Peyer's patch (tissue), 4 donors: ENCODE results near the gene GMPPA. TPM values are rescaled to one million over a fixed set of nuclear protein-coding genes. Genes with fewer than 3 reads are reported as not detected.

Experiments
- DNase-seq, 3 donors: peaks; one replicate each; pipeline ENCODE4 v3.0.0-alpha.2; 2017 to 2019
- H3K27ac ChIP-seq, 4 donors: fragments of 200-600 bp; sonication (generic); one replicate each; pipeline ENCODE4 v1.5.1; 2016 to 2019
- H3K27me3 ChIP-seq, 2 donors: fragments of 200-600 bp; sonication (generic); one replicate each; pipeline ENCODE4 v1.5.1; 2019
- H3K36me3 ChIP-seq, 3 donors: fragments of 200-600 bp; sonication (generic); one replicate each; pipeline ENCODE4 v1.5.1; 2016 to 2019
- H3K4me1 ChIP-seq, 4 donors: fragments of 200-600 bp; sonication (generic); one replicate each; pipeline ENCODE4 v1.5.1; 2016 to 2019
- H3K4me3 ChIP-seq, 4 donors: fragments of 200-600 bp; sonication (generic); 1 replicate in 3 of 4; 2 replicates in 1 of 4; pipeline ENCODE4 v1.5.1; 2016 to 2019; ENCODE audit warnings: mild to moderate bottlenecking in 1 of 4
- H3K9me3 ChIP-seq, 4 donors: fragments of 200-600 bp; sonication (generic); one replicate each; pipeline ENCODE4 v1.5.1; 2016 to 2019; ENCODE audit warnings: mild to moderate bottlenecking in 1 of 4
- CTCF ChIP-seq, 6 experiments: fragments of 450-650 bp in 4 of 6; fragments of 200-600 bp in 2 of 6; sonication (generic) in 1 of 6; IDR thresholded peaks; one replicate each; pipeline ENCODE4 v1.5.1; 2017 to 2019; ENCODE audit warnings: antibody characterized with exemption in 6 of 6, mild to moderate bottlenecking in 3 of 6, moderate library complexity in 1 of 6
- POLR2A ChIP-seq, 2 donors: fragments of 450-650 bp; IDR thresholded peaks; one replicate each; pipeline ENCODE4 v1.5.1; 2017; ENCODE audit warnings: antibody characterized with exemption in 2 of 2, mild to moderate bottlenecking in 2 of 2, moderate library complexity in 2 of 2
- total RNA-seq, 4 donors: library from RNA; depleted of rRNA; stranded (reverse); fragments of >200 nt; gene quantifications; one replicate each; pipeline ENCODE4 v1.1.0, GENCODE V29; 2016

GMPPA gene
- total RNA-seq, 4 donors from 2014 or later, result 35.0 to 69.6 (median 38.9) TPM

- Histone ChIP-seq H3K9me3 (no peaks in the 10 kb centered on the region), H3K27ac (peak overlapping the region; percentile 76 to 99 (median 94)), H3K4me1 (peaks cover 0 to 26% (median 11%) of the 10 kb centered on the region in 4 donors), H3K27me3 (peaks cover 0 to 5% of the 10 kb centered on the region in 2 donors), H3K4me3 (peak overlapping the region; percentile 67 to 76 (median 68)), H3K36me3 (peaks cover 0 to 13% (median 0%) of the 10 kb centered on the region in 3 donors)
- no peak for TF ChIP-seq CTCF (IDR thresholded peaks at IDR 0.05)
- TF ChIP-seq POLR2A (IDR thresholded peaks at IDR 0.05), result no peak
- DNase-seq, result no peak
Measured at GRCh38 chr2:219499058-219499307, 292 bp downstream of the GMPPA start.

- H3K27ac ChIP-seq, result no peak overlapping the region
- H3K27me3 ChIP-seq, result peaks cover 0 to 5% of the 10 kb centered on the region in 2 donors
- no peak for DNase-seq
- peaks cover 0 to 26% (median 11%) of the 10 kb centered on the region in 4 donors for H3K4me1 ChIP-seq
- H3K4me3 ChIP-seq, result peak overlapping the region in 3 of 4 donors; percentile 68 to 76 (median 69)
- peaks cover 0 to 19% (median 0%) of the 10 kb centered on the region in 3 donors for H3K36me3 ChIP-seq
- no peak for TF ChIP-seq CTCF (IDR thresholded peaks at IDR 0.05)
- TF ChIP-seq POLR2A (IDR thresholded peaks at IDR 0.05), result no peak
- no peaks in the 10 kb centered on the region for H3K9me3 ChIP-seq
Measured at GRCh38 chr2:219499555-219499954, 864 bp downstream of the GMPPA start.

- peaks cover 0 to 26% (median 11%) of the 10 kb centered on the region in 4 donors for H3K4me1 ChIP-seq
Measured at GRCh38 chr2:219500135-219500534, 1.4 kb downstream of the GMPPA start.

GRCh38 chr2:219501849-219502248 lies 3.2 kb downstream of the GMPPA start:
- H3K27me3 ChIP-seq, result peaks cover 0 to 3% of the 10 kb centered on the region in 2 donors
- H3K27ac ChIP-seq, result no peak overlapping the region
- no peak for DNase-seq
- H3K4me1 ChIP-seq, result peaks cover 0 to 20% (median 9%) of the 10 kb centered on the region in 4 donors
- no peaks in the 10 kb centered on the region for H3K9me3 ChIP-seq
- TF ChIP-seq CTCF (IDR thresholded peaks at IDR 0.05) (no peak), POLR2A (IDR thresholded peaks at IDR 0.05) (no peak)
- H3K4me3 ChIP-seq, result no peak overlapping the region
- peaks cover 0 to 42% (median 0%) of the 10 kb centered on the region in 3 donors for H3K36me3 ChIP-seq

More at GRCh38 chr2:219500135-219500534, 1.4 kb downstream of the GMPPA start:
- Histone ChIP-seq H3K4me3 (no peak overlapping the region), H3K27ac (no peak overlapping the region), H3K27me3 (peaks cover 0 to 5% of the 10 kb centered on the region in 2 donors), H3K9me3 (no peaks in the 10 kb centered on the region), H3K36me3 (peaks cover 0 to 25% (median 0%) of the 10 kb centered on the region in 3 donors)
- no peak for DNase-seq
- TF ChIP-seq CTCF (IDR thresholded peaks at IDR 0.05) (no peak), POLR2A (IDR thresholded peaks at IDR 0.05) (no peak)

- no peak for DNase-seq
- H3K27me3 ChIP-seq, result no peaks in the 10 kb centered on the region
- H3K4me1 ChIP-seq, result peaks cover 0 to 13% (median 5%) of the 10 kb centered on the region in 4 donors
- no peak overlapping the region for H3K4me3 ChIP-seq
- H3K27ac ChIP-seq, result no peak overlapping the region
- H3K9me3 ChIP-seq, result no peaks in the 10 kb centered on the region
- peaks cover 0 to 47% (median 0%) of the 10 kb centered on the region in 3 donors for H3K36me3 ChIP-seq
- TF ChIP-seq POLR2A (IDR thresholded peaks at IDR 0.05), result no peak
- TF ChIP-seq CTCF (IDR thresholded peaks at IDR 0.05), result no peak
Measured at GRCh38 chr2:219502618-219503017, 3.9 kb downstream of the GMPPA start.

- no peaks in the 10 kb centered on the region for H3K9me3 ChIP-seq
- H3K4me1 ChIP-seq, result peaks cover 0 to 13% (median 0%) of the 10 kb centered on the region in 4 donors
- H3K27ac ChIP-seq, result no peak overlapping the region
- no peak overlapping the region for H3K4me3 ChIP-seq
- no peaks in the 10 kb centered on the region for H3K27me3 ChIP-seq
- DNase-seq, result no peak
- peaks cover 0 to 47% (median 0%) of the 10 kb centered on the region in 3 donors for H3K36me3 ChIP-seq
- TF ChIP-seq CTCF (IDR thresholded peaks at IDR 0.05) (no peak), POLR2A (IDR thresholded peaks at IDR 0.05) (no peak)
Measured at GRCh38 chr2:219505585-219505984, 6.9 kb downstream of the GMPPA start.
